WERI-Rb-1 (cell line): ENCODE data around the gene ACTA2.

Experiments used
- DNase-seq: peaks from one replicate; pipeline ENCODE4 v3.0.0-alpha.2; 2020
- H3K27ac ChIP-seq: fragments of 250-450 bp; sonication (Bioruptor Pico); 2 replicates; pipeline ENCODE4 v1.5.1; 2020; ENCODE audit warnings: mild to moderate bottlenecking, moderate library complexity
- H3K27me3 ChIP-seq: fragments of 250-450 bp; sonication (Bioruptor Pico); 2 replicates; pipeline ENCODE4 v1.5.1; 2021; ENCODE audit warnings: mild to moderate bottlenecking, low read depth, moderate library complexity; ENCODE audit not compliant: insufficient read depth, severe bottlenecking
- H3K36me3 ChIP-seq: fragments of 250-450 bp; sonication (Bioruptor Pico); 2 replicates; pipeline ENCODE4 v1.5.1; 2020; ENCODE audit warnings: mild to moderate bottlenecking, moderate library complexity
- H3K4me3 ChIP-seq: 2 replicates; pipeline ENCODE4 v1.5.1; 2011; ENCODE audit warnings: low read depth, mild to moderate bottlenecking, control low read depth, low read length
- H3K9me3 ChIP-seq: fragments of 250-450 bp; sonication (Bioruptor Pico); 2 replicates; pipeline ENCODE4 v1.5.1; 2021; ENCODE audit warnings: mild to moderate bottlenecking, moderate library complexity; ENCODE audit not compliant: severe bottlenecking
- TF ChIP-seq, protein P1 (sequence below): IDR thresholded peaks from 2 replicates; pipeline ENCODE4 v1.5.1; 2011; ENCODE audit warnings: low read depth, mild to moderate bottlenecking, control low read depth, inconsistent platforms, low read length

ACTA2 gene

DNA sequence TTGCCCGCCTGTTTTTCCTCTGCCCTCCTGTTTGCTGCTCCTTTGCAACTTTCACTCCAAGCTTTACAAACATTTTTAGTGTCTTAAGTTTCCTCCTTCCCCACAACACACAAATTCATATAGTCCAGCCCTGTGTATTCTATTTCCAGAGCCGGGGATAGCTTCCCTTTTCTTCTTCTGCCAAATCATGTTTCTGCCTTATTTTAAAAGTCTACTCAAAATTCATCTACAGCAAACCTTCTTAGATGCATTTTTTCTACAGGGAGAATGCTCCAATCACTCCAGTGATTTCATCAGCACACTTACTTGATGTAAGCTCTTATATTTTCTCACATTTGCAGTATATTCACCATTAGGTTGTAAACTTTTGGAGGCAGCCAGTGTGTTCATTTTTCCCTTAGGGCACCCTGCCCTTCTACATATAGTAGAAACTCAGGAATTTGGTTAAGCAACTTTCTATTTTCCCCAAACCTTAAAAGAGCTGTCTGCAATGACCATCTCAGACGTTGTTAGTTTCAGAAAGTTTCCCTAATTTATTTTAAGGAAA lies 12.4 kb upstream of the ACTA2 start:
- DNase-seq = no peak
- no peaks in the 10 kb centered on the region for H3K27me3 ChIP-seq
- H3K27ac ChIP-seq = no peak overlapping the region
- H3K9me3 ChIP-seq = no peaks in the 10 kb centered on the region
- TF ChIP-seq, protein P1, sequence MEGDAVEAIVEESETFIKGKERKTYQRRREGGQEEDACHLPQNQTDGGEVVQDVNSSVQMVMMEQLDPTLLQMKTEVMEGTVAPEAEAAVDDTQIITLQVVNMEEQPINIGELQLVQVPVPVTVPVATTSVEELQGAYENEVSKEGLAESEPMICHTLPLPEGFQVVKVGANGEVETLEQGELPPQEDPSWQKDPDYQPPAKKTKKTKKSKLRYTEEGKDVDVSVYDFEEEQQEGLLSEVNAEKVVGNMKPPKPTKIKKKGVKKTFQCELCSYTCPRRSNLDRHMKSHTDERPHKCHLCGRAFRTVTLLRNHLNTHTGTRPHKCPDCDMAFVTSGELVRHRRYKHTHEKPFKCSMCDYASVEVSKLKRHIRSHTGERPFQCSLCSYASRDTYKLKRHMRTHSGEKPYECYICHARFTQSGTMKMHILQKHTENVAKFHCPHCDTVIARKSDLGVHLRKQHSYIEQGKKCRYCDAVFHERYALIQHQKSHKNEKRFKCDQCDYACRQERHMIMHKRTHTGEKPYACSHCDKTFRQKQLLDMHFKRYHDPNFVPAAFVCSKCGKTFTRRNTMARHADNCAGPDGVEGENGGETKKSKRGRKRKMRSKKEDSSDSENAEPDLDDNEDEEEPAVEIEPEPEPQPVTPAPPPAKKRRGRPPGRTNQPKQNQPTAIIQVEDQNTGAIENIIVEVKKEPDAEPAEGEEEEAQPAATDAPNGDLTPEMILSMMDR = no peak
- H3K4me3 ChIP-seq = no peak overlapping the region
- no peaks in the 10 kb centered on the region for H3K36me3 ChIP-seq

DNA sequence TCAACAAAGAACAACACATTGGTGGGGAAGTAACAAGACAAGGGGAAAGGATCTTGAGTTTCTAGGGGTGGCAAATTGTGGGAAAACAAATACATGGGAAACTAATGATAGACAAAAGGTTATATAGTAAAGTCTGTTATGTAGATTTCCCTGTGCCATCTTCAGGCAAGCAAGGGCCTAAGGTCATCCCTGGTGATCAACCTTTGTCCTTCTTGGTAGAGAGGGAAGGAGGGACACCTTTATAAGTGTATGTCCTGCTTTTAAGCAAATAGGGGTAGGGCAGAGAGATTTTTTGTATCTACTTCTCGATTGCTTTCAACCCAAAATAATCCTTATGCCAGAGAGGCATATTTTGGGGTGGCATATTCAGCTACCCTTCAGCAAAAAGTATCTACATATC lies 11.8 kb upstream of the ACTA2 start:
- DNase-seq = no peak
- TF ChIP-seq, protein P1 = no peak
- Histone ChIP-seq H3K9me3 (no peaks in the 10 kb centered on the region), H3K36me3 (no peaks in the 10 kb centered on the region), H3K4me3 (no peak overlapping the region), H3K27me3 (no peaks in the 10 kb centered on the region), H3K27ac (no peak overlapping the region)

DNA sequence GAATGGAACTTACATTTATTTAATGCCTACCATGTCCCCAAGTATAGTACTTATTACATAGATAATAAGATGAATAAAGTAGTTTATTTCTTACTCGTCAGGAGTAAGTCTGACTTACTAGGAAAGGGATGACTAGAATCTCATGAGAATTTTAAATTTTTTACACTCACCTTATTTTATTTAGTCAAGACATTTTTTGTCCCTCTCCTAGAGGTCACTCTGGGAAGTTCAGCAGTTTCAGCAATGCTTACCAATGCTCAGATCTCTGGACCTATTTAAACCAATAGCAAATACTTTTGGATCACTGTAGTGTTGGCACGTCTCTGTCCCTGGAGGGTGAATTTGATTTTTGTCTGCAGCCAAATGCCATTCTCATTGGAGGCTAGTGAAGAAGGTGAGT lies 10.7 kb upstream of the ACTA2 start:
- Histone ChIP-seq H3K27ac (no peak overlapping the region), H3K36me3 (no peaks in the 10 kb centered on the region), H3K9me3 (no peaks in the 10 kb centered on the region), H3K4me3 (no peak overlapping the region), H3K27me3 (no peaks in the 10 kb centered on the region)
- no peak for DNase-seq
- TF ChIP-seq, protein P1 = no peak

DNA sequence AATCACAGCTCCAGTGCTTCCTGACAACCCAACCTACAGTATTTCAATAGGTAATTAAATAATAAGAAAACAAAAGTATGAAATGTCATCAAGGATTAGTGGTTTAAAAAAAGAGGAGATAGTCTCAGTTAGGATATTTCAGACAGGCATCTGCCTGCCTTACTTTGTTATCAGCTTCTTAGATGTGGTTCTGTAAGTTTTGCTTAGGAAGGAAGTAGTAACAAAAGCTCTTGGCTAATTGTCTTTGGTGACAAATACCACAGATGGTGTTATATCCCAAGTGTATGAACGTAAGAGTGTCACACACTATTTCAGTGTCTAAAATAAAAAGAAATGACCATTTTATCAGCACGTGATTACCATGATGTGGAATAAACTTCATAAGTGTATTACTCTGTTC lies 9.8 kb upstream of the ACTA2 start:
- no peak overlapping the region for H3K4me3 ChIP-seq
- no peaks in the 10 kb centered on the region for H3K9me3 ChIP-seq
- DNase-seq = no peak
- no peak overlapping the region for H3K27ac ChIP-seq
- TF ChIP-seq, protein P1 = no peak
- H3K36me3 ChIP-seq = no peaks in the 10 kb centered on the region
- H3K27me3 ChIP-seq = no peaks in the 10 kb centered on the region

DNA sequence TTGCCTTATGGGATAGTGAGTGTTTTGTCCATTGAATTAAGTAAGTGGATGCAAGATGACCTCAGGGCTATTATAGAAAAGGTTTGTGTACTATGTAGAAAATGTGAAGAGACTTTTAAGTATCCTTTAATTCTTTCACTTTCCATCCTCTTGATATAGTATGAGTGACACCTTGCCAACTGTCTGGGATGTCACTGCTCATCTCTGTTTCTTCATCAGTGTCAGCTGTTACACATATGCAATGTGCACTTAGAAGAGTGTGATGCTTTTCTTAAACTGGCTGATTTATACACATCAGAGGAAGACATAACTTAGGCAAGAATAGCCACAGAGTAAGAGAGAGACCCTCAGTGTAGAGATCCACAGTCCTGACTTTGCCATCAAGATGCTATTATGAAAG lies 8.7 kb upstream of the ACTA2 start:
- no peaks in the 10 kb centered on the region for H3K9me3 ChIP-seq
- TF ChIP-seq, protein P1 = no peak
- H3K27ac ChIP-seq = no peak overlapping the region
- H3K27me3 ChIP-seq = no peaks in the 10 kb centered on the region
- no peak overlapping the region for H3K4me3 ChIP-seq
- no peaks in the 10 kb centered on the region for H3K36me3 ChIP-seq
- no peak for DNase-seq

DNA sequence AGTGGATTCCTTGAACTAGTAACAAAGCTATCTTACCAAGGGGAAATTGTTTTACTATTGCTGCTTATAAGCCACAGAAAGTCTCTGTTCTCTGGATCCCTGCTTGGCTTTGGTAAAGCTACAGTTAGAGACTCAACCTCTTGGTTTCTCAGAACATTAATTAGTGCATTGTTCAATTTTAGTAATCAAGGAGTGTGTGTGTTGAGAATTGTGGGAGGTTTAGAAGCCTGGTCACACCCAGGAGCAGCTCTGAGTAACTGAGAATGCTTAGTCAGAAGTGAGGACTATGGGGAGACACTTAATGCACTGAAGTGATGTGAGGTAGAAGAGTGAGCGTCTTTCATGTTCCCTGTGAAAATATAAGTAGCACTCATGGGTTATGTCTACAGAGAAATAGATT lies 8.2 kb upstream of the ACTA2 start:
- Histone ChIP-seq H3K36me3 (no peaks in the 10 kb centered on the region), H3K4me3 (no peak overlapping the region), H3K9me3 (no peaks in the 10 kb centered on the region), H3K27ac (no peak overlapping the region), H3K27me3 (no peaks in the 10 kb centered on the region)
- TF ChIP-seq, protein P1 = no peak
- DNase-seq = no peak
